Osteocyte (in vitro differentiated cells): ENCODE measurements around the gene CPT1A. TPM values are rescaled to one million over a fixed set of nuclear protein-coding genes. Genes with fewer than 3 reads are reported as not detected.

Experiments used
- DNase-seq: peaks from one replicate; pipeline ENCODE4 v3.0.0; 2021; ENCODE audit warnings: mixed read lengths; ENCODE audit not compliant: unreplicated experiment; ENCODE audit errors: extremely low spot score
- H3K27ac Mint-ChIP-seq: one replicate; pipeline ENCODE4 v1.8.0; 2021; ENCODE audit warnings: mild to moderate bottlenecking, mixed read lengths; ENCODE audit not compliant: unreplicated experiment
- H3K27me3 Mint-ChIP-seq: one replicate; pipeline ENCODE4 v1.8.0; 2021; ENCODE audit warnings: mixed read lengths; ENCODE audit not compliant: unreplicated experiment
- H3K36me3 Mint-ChIP-seq: one replicate; pipeline ENCODE4 v1.8.0; 2021; ENCODE audit warnings: mixed read lengths; ENCODE audit not compliant: unreplicated experiment
- H3K4me1 Mint-ChIP-seq: one replicate; pipeline ENCODE4 v1.8.0; 2021; ENCODE audit warnings: mixed read lengths; ENCODE audit not compliant: unreplicated experiment
- H3K4me3 Mint-ChIP-seq: one replicate; pipeline ENCODE4 v1.8.0; 2021; ENCODE audit warnings: mild to moderate bottlenecking, moderate library complexity, mixed read lengths; ENCODE audit not compliant: unreplicated experiment
- H3K9me3 Mint-ChIP-seq: one replicate; pipeline ENCODE4 v1.8.0; 2021; ENCODE audit warnings: mixed read lengths; ENCODE audit not compliant: unreplicated experiment
- total RNA-seq: library from RNA; stranded (reverse); gene quantifications from 2 replicates; pipeline ENCODE4 v1.2.1, GENCODE V29; 2021
- TF ChIP-seq, protein P1 (sequence below): fragments of 200-600 bp; sonication (generic); IDR thresholded peaks from 2 replicates; pipeline ENCODE4 v1.5.0; 2021; ENCODE audit warnings: antibody characterized with exemption, mild to moderate bottlenecking, moderate library complexity

The CPT1A gene
- total RNA-seq, 1 donor from 2014 or later: 109 TPM

DNA sequence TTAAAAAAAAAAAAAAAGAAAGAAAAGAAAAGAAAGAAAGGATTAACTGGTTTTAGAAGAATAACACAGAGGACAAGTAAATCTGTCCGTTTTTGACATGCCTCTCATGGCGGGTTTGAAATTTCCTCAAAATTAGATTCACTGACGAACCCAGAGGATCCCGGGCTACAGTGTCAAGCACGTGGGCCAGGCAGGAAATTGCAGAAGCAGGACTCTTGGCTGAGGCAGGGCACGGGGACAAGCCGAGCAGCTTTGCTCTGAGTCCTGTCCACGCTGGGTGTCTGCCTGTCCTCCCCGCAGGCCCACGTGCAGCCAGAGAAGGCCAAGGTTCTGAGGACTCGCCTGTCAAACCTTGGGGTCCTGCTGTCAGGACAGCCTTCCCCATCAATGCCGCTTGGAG, 132.7 kb downstream of the CPT1A start:
- TF ChIP-seq, protein P1, sequence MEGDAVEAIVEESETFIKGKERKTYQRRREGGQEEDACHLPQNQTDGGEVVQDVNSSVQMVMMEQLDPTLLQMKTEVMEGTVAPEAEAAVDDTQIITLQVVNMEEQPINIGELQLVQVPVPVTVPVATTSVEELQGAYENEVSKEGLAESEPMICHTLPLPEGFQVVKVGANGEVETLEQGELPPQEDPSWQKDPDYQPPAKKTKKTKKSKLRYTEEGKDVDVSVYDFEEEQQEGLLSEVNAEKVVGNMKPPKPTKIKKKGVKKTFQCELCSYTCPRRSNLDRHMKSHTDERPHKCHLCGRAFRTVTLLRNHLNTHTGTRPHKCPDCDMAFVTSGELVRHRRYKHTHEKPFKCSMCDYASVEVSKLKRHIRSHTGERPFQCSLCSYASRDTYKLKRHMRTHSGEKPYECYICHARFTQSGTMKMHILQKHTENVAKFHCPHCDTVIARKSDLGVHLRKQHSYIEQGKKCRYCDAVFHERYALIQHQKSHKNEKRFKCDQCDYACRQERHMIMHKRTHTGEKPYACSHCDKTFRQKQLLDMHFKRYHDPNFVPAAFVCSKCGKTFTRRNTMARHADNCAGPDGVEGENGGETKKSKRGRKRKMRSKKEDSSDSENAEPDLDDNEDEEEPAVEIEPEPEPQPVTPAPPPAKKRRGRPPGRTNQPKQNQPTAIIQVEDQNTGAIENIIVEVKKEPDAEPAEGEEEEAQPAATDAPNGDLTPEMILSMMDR: no peak
- Mint-ChIP-seq H3K9me3 (no peaks in the 10 kb centered on the region), H3K27ac (no peak overlapping the region), H3K36me3 (no peaks in the 10 kb centered on the region), H3K4me3 (no peak overlapping the region), H3K4me1 (peaks cover 3% of the 10 kb centered on the region), H3K27me3 (peaks cover 62% of the 10 kb centered on the region)
- no peak for DNase-seq

DNA sequence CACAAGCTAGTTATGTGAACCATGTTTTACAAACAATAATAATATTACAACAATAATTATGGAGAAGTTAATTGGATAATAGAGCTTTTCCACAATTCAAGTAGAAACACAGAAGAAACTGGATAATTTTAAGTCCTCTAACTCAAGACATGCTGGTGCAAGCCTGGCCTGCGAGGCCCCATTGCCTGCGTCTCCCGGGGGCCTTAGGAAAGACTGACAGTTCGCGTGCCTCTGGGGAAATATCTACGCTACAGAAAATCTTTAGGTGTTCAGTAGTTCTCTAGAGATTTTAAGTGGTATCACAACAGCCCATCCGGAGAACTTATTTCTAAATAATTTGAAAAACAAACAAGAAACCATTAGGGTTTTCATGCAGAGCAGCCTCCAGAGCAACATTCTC, 134.2 kb downstream of the CPT1A start:
- Mint-ChIP-seq H3K27me3 (peaks cover 65% of the 10 kb centered on the region), H3K27ac (no peak overlapping the region), H3K36me3 (no peaks in the 10 kb centered on the region), H3K9me3 (no peaks in the 10 kb centered on the region), H3K4me3 (no peak overlapping the region), H3K4me1 (peaks cover 3% of the 10 kb centered on the region)
- TF ChIP-seq, protein P1: no peak
- no peak for DNase-seq

DNA sequence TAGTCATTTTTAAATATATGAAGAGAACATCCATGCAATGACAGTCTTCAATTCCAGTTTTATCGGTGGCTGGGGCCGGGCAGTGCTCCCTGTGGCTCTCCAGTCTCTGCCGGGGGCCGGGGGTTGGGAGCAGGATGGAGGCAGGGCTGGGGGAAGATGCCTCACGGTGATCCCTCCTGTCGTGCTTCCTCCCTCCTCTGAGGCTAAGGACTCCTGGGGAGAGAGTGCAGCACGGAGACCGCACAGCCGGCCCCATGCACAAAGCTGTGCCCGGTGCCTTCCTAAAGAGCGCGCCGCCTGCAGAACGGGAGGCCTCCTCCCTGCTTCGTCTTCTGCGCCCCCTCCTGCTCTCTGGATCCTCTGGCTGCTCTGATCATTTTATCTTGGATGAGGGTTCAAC, 136.8 kb downstream of the CPT1A start:
- DNase-seq: peak; percentile 67
- H3K9me3 Mint-ChIP-seq: no peaks in the 10 kb centered on the region
- peaks cover 3% of the 10 kb centered on the region for H3K4me1 Mint-ChIP-seq
- no peaks in the 10 kb centered on the region for H3K36me3 Mint-ChIP-seq
- TF ChIP-seq, protein P1: no peak
- no peak overlapping the region for H3K27ac Mint-ChIP-seq
- H3K4me3 Mint-ChIP-seq: no peak overlapping the region
- H3K27me3 Mint-ChIP-seq: peaks cover 67% of the 10 kb centered on the region

Other genes starting within 250 kb of the CPT1A start
- not detected in 2 replicates for gene GAL, start 157.4 kb downstream of the CPT1A start, total RNA-seq
- gene TESMIN, start 90.4 kb downstream of the CPT1A start, total RNA-seq: 0.55 and 0.56 TPM in 2 replicates
- 43.8 and 50.3 TPM in 2 replicates for gene MRPL21, start 61.9 kb upstream of the CPT1A start, total RNA-seq
- 29.7 and 30.5 TPM in 2 replicates for gene IGHMBP2, start 62.0 kb upstream of the CPT1A start, total RNA-seq
- not detected in 2 replicates for gene MRGPRD, start 139.1 kb upstream of the CPT1A start, total RNA-seq
- gene MRGPRF, start 171.3 kb upstream of the CPT1A start, total RNA-seq: 7.0 and 8.4 TPM in 2 replicates
- gene TPCN2, start 207.0 kb upstream of the CPT1A start, total RNA-seq: 21.0 and 22.4 TPM in 2 replicates